Measurements from ENCODE around the gene SEMA5B.

DNA sequence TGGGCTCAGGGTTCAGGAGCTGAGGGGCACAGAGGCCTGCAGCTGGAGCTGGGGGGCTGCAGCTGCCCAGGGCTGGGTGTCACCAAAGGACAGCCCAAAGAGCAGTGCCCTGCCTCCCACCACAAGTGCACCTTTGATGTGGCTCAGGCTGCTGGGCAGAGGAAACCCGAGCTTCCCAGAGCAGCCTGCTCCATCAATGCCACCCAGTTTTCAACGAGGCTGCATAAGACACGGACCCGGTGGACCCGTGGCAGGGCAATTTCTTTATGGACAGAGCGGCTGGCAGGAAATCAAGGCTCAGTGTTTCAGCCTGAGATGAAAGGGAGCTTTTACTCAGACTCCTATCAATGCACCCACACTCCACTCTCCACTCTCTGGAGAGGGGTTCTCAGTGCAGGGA lies 18.7 kb downstream of the SEMA5B start:
- no peak for TF ChIP-seq POLR2A (IDR thresholded peaks at IDR 0.05; ENCODE audit: low read length)
- TF ChIP-seq GATA1 (IDR thresholded peaks at IDR 0.05; ENCODE audit: low read depth, low read length), result no peak

Data from erythroblast (primary cell).